HepG2 (cell line): ENCODE data around the gene LMCD1. TPM values are rescaled to one million over a fixed set of nuclear protein-coding genes. Genes with fewer than 3 reads are reported as not detected.

Experiments
- ATAC-seq: fragments of 200-7000 bp; cut with Tn5 transposase; 3 replicates; pipeline ENCODE4 v1.9.1; 2020; ENCODE audit warnings: mild to moderate bottlenecking, moderate library complexity
- BruUV-seq: library from RNA; stranded (reverse); fragments of 400-500 nt; replicated peaks from 2 replicates; lab custom pipeline; 2021; lab: Mats Ljungman, UMichigan
- CTCF ChIA-PET: fragments of 300-600 bp; formaldehyde crosslinking; extraction: SDS; loops from one replicate; lab custom pipeline; 2021; ENCODE audit warnings: low total read pairs, inconsistent platforms, low intra/inter-chr PET ratio; lab: Yijun Ruan, JAX
- POLR2A ChIA-PET: fragments of 350-600 bp; sonication (Branson Sonifier 250); formaldehyde crosslinking; loops from one replicate; lab custom pipeline; 2020; ENCODE audit warnings: antibody characterized with exemption, inconsistent platforms; lab: Yijun Ruan, JAX
- DNase-seq: peaks from one replicate; pipeline ENCODE4 v3.0.0-alpha.2; 2015; ENCODE audit warnings: low spot score
- FAIRE-seq: peaks from 3 replicates; lab custom pipeline; 2011; peaks lifted over from hg19 to GRCh38; lab: Jason Lieb, UNC
- H2AFZ ChIP-seq: one replicate; pipeline ENCODE4 v1.6.1; 2011; ENCODE audit warnings: low read length, inconsistent platforms
- H3K27ac ChIP-seq: fragments of 300-600 bp; 3 replicates; pipeline ENCODE4 v1.8.0; 2011; ENCODE audit warnings: mixed run types, mild to moderate bottlenecking, mixed read lengths, low read length, inconsistent platforms; ENCODE audit not compliant: insufficient read depth; ENCODE audit errors: extremely low read length
- H3K27me3 ChIP-seq, 2 experiments: fragments of 200-600 bp in 1 of 2; 2 replicates in 1 of 2; 3 replicates in 1 of 2; pipeline versions ENCODE4 v1.6.0 to v1.8.0; 2011; ENCODE audit warnings: low read length in 2 of 2, mild to moderate bottlenecking in 2 of 2, moderate library complexity in 2 of 2, inconsistent platforms in 1 of 2; ENCODE audit not compliant: insufficient read depth in 2 of 2, control insufficient read depth in 1 of 2
- H3K36me3 ChIP-seq, 2 experiments: fragments of 200-600 bp in 1 of 2; replicated peaks in 1 of 2; 2 replicates in 1 of 2; 3 replicates in 1 of 2; pipeline versions ENCODE4 v1.5.1 to v1.8.0; 2011; ENCODE audit warnings: low read length in 2 of 2, inconsistent platforms in 1 of 2; ENCODE audit not compliant: insufficient read depth in 2 of 2, control insufficient read depth in 1 of 2
- H3K4me1 ChIP-seq: 2 replicates; pipeline ENCODE4 v1.5.1; 2012; ENCODE audit warnings: low read length, inconsistent platforms; ENCODE audit not compliant: insufficient read depth
- H3K4me2 ChIP-seq: 2 replicates; pipeline ENCODE4 v1.6.0; 2011; ENCODE audit warnings: low read depth, low read length, inconsistent platforms
- H3K4me3 ChIP-seq, 3 experiments: fragments of 200-600 bp in 1 of 3; sonication (generic), shearing (Covaris generic) in 1 of 3; replicated peaks in 1 of 3; 2 replicates each; pipeline ENCODE4 v1.5.1; 2011 to 2016; ENCODE audit warnings: low read length in 3 of 3, inconsistent platforms in 2 of 3, low read depth in 2 of 3, mild to moderate bottlenecking in 2 of 3, control low read depth in 1 of 3, mixed read lengths in 1 of 3; ENCODE audit not compliant: insufficient read depth in 1 of 3
- H3K79me2 ChIP-seq: one replicate; pipeline ENCODE4 v1.6.1; 2011; ENCODE audit warnings: low read length, inconsistent platforms; ENCODE audit not compliant: insufficient read depth
- H3K9ac ChIP-seq: 2 replicates; pipeline ENCODE4 v1.6.0; 2011; ENCODE audit warnings: mild to moderate bottlenecking, low read depth, low read length, inconsistent platforms; ENCODE audit not compliant: insufficient read depth
- H3K9me3 ChIP-seq: 2 replicates; pipeline ENCODE4 v1.5.1; 2012; ENCODE audit warnings: mild to moderate bottlenecking, low read length
- H4K20me1 ChIP-seq: 2 replicates; pipeline ENCODE4 v1.6.0; 2011; ENCODE audit warnings: inconsistent platforms, mild to moderate bottlenecking, low read length, moderate library complexity; ENCODE audit not compliant: insufficient read depth
- BCL3 ChIP-seq: sonication (generic); formaldehyde crosslinking; IDR thresholded peaks from 2 replicates; pipeline ENCODE4 v1.5.1; 2020; ENCODE audit warnings: mild to moderate bottlenecking, missing genetic modification reagents, moderate library complexity
- HINFP ChIP-seq: sonication (generic); formaldehyde crosslinking; IDR thresholded peaks from 2 replicates; pipeline ENCODE4 v1.4.0; 2020; ENCODE audit warnings: low read depth, mild to moderate bottlenecking, missing genetic modification reagents
- MED13 ChIP-seq: sonication (generic); formaldehyde crosslinking; IDR thresholded peaks from 2 replicates; pipeline ENCODE4 v1.5.0; 2020; ENCODE audit warnings: missing genetic modification reagents
- RARG ChIP-seq: sonication (generic); formaldehyde crosslinking; IDR thresholded peaks from 2 replicates; pipeline ENCODE4 v1.4.0; 2020; ENCODE audit warnings: low read depth, mild to moderate bottlenecking, missing genetic modification reagents
- SMARCC2 ChIP-seq: fragments of 450-650 bp; IDR thresholded peaks from 2 replicates; pipeline ENCODE4 v1.6.1; 2017; ENCODE audit warnings: antibody characterized with exemption, mild to moderate bottlenecking
- TRAFD1 ChIP-seq: sonication (generic); formaldehyde crosslinking; IDR thresholded peaks from 2 replicates; pipeline ENCODE4 v1.5.1; 2020; ENCODE audit warnings: missing genetic modification reagents, mild to moderate bottlenecking, borderline replicate concordance
- ZHX2 ChIP-seq, 2 experiments: sonication (generic) in 1 of 2; formaldehyde crosslinking in 1 of 2; IDR thresholded peaks; 2 replicates each; pipeline versions ENCODE4 v1.6.1 to v1.9.0; 2014 to 2022; ENCODE audit warnings: antibody characterized with exemption in 1 of 2, borderline replicate concordance in 1 of 2, inconsistent platforms in 1 of 2, low read depth in 1 of 2, missing genetic modification reagents in 1 of 2
- ZNF674 ChIP-seq: sonication (generic); formaldehyde crosslinking; IDR thresholded peaks from 2 replicates; pipeline ENCODE4 v1.5.0; 2020; ENCODE audit warnings: low read depth, mild to moderate bottlenecking, missing genetic modification reagents
- ZZZ3 ChIP-seq: sonication (generic); formaldehyde crosslinking; IDR thresholded peaks from 2 replicates; pipeline ENCODE4 v1.4.0; 2020; ENCODE audit warnings: missing genetic modification reagents, mild to moderate bottlenecking, borderline replicate concordance
- WGBS: methylation state at CpG from one replicate; pipeline ENCODE4 v1.1.6; 2017; ENCODE audit warnings: low lambda C conversion rate; 5-methylcytosine and 5-hydroxymethylcytosine counted together
- in situ Hi-C: cut with HindIII; loops from 2 replicates; pipeline ENCODE4 v1.10.0; 2017; ENCODE audit warnings: low pct_unique_long_range_greater_than_20kb; ENCODE audit not compliant: extremely low pct_ligation_motif_present
- intact Hi-C: fragments of 100-400 bp; cut with micrococcal nuclease; formaldehyde crosslinking; loops from one replicate; pipeline ENCODE4 v1.10.0; 2022; ENCODE audit not compliant: unreplicated experiment
- polyA plus RNA-seq, 8 experiments: library from polyadenylated mRNA; depleted of rRNA in 3 of 8; stranded (reverse) in 7 of 8; unstranded in 1 of 8; fragments of >200 nt; fragmentation: Illumina TruSeq in 4 of 8; extraction: Trizol in 4 of 8; gene quantifications; 2 replicates each; pipeline versions ENCODE4 v1.2.1 to v1.2.3, GENCODE V29; 2011 to 2016; ENCODE audit warnings: low read depth in 4 of 8, missing spikeins in 1 of 8, mixed read lengths in 1 of 8; ENCODE audit not compliant: insufficient read depth in 1 of 8
- total RNA-seq, 5 experiments: library from RNA; depleted of rRNA; stranded (reverse); fragments of >200 nt; fragmentation: Illumina TruSeq; extraction: Trizol; gene quantifications; 2 replicates each; pipeline ENCODE4 v1.2.3, GENCODE V29; 2016; ENCODE audit warnings: low read depth in 1 of 5

The LMCD1 gene
- total and polyA plus RNA-seq, 2 of the 13 experiments (the other 11 are each of a cell fraction or from before 2014, with no cell fraction given), result 6.2 to 7.1 TPM

GRCh38 chr3:8578282-8578681, 76.7 kb downstream of the LMCD1 start:
- no peak for FAIRE-seq
- no peak for DNase-seq
- no peak overlapping the region for H3K9ac ChIP-seq
- no peak for ATAC-seq
- 83% methylated on average over 4 of the region's 4 CpGs for WGBS
- H4K20me1 ChIP-seq, result no peaks in the 10 kb centered on the region
- H3K4me1 ChIP-seq, result no peaks in the 10 kb centered on the region; the same call in 1 of the 2 replicates
- no peaks in the 10 kb centered on the region; a peak in 2 of 5 replicates for H3K27me3 ChIP-seq
- no peaks in the 10 kb centered on the region for H3K9me3 ChIP-seq
- no peak overlapping the region for H2AFZ ChIP-seq
- in situ Hi-C loops, result no loop called here
- H3K36me3 ChIP-seq, result no peaks in the 10 kb centered on the region
- no peak overlapping the region for H3K4me2 ChIP-seq
- CTCF ChIA-PET, result no interaction called here
- BruUV-seq, result no TSS peak
- intact Hi-C loops, result no loop called here
- TF ChIP-seq MED13 (CRISPR knock-in tag) (no peak), HINFP (CRISPR knock-in tag) (no peak), TRAFD1 (CRISPR knock-in tag) (no peak), ZHX2 (IDR thresholded peaks at IDR 0.05; ENCODE audit: low read depth) (no peak), ZHX2 (CRISPR knock-in tag; IDR thresholded peaks at IDR 0.05; ENCODE audit: borderline replicate concordance) (no peak), ZNF674 (CRISPR knock-in tag) (no peak), RARG (CRISPR knock-in tag) (no peak), SMARCC2 (no peak), ZZZ3 (no peak), BCL3 (CRISPR knock-in tag) (no peak)
- TF ChIP-seq, all 625 proteins: peak for 0
- Histone ChIP-seq H3K79me2 (no peaks in the 10 kb centered on the region), H3K4me3 (no peak overlapping the region), H3K27ac (no peak overlapping the region)
- POLR2A ChIA-PET, result no interaction called here
